ENCODE results near the gene KIAA1614. TPM values are rescaled to one million over a fixed set of nuclear protein-coding genes. Genes with fewer than 3 reads are reported as not detected.

Gene KIAA1614
- total RNA-seq, 1 experiment from 2014 or later: 3.3 TPM

DNA sequence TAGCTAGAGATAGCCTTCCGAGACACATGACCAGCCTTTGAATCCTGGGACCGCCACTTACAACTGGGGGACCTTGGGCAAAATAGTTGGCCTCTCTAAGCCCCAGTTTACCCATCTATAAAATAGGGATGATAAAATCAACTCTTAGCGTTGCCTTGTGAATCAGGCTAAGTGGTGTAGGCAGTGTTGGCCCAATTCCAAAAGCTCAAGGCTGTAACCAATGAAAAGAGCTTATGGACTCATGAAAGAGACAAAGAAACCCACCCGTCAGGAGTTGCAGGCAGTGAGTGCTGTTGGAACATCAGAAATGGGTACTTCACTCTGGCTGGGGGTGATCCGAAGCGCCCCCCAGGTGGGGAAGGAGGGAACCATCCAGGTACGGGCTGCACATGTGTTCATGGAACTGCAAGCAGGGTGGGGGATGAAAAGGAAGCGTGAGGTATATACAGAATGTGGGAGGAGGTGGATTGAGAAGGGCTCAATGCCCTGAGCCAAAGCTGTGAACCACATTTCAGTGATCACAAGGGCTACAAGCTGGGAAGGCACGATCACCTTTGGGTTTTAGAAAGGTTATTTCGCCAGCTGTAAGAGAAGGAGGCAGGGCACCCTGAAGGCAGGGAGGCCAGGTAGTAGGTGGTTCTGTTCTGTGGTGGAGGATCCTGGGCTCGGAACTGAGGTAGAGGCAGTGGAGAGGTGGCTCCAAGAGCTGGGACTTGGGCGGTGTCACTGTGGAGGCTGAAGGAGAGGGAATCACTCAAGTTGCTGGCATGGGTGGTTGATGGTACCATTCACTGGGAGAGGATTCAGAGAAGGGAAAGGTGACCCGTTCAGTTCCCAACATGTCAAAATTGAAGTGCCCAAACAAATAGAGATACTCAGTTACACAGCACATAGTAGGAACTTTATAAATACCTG lies 11.4 kb upstream of the KIAA1614 start (continued):
- TF ChIP-seq ZMAT4 (CRISPR knock-in tag; IDR thresholded peaks at IDR 0.05): no peak

GRCh38 chr1:180902541-180902940 lies 10.2 kb upstream of the KIAA1614 start:
- POLR2A ChIA-PET: interaction anchor here (0.9 kb wide), 1 partner anchor 177 kb away, joined by 3 read pairs; no protein-coding TSS in a partner anchor

GRCh38 chr1:180905927-180906326 lies 6.8 kb upstream of the KIAA1614 start:
- no peak for DNase-seq (ENCODE audit: low spot score)
- ChIA-PET CTCF (interaction anchor here (0.9 to 2.1 kb wide), 4 partner anchors 10 to 373 kb away, joined by 3 to 9 read pairs (median 3); no protein-coding TSS in a partner anchor), POLR2A (no interaction called here)
- no peak for ATAC-seq
- peaks cover 7% of the 10 kb centered on the region for H3K27me3 Mint-ChIP-seq (ENCODE audit: low read depth)
- no peak overlapping the region for H3K4me3 Mint-ChIP-seq
- no peaks in the 10 kb centered on the region for H3K9me3 Mint-ChIP-seq
- H3K4me1 Mint-ChIP-seq: peaks cover 18% of the 10 kb centered on the region
- no peaks in the 10 kb centered on the region for H3K36me3 Mint-ChIP-seq
- no peak overlapping the region for H3K27ac Mint-ChIP-seq
- no peak for TF ChIP-seq IRF2 (CRISPR knock-in tag; IDR thresholded peaks at IDR 0.05; ENCODE audit: borderline replicate concordance, low read depth)
- TF ChIP-seq, protein P1, sequence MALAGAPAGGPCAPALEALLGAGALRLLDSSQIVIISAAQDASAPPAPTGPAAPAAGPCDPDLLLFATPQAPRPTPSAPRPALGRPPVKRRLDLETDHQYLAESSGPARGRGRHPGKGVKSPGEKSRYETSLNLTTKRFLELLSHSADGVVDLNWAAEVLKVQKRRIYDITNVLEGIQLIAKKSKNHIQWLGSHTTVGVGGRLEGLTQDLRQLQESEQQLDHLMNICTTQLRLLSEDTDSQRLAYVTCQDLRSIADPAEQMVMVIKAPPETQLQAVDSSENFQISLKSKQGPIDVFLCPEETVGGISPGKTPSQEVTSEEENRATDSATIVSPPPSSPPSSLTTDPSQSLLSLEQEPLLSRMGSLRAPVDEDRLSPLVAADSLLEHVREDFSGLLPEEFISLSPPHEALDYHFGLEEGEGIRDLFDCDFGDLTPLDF (CRISPR knock-in tag; IDR thresholded peaks at IDR 0.05): no peak
- no peak for TF ChIP-seq ESRRA (CRISPR knock-in tag; IDR thresholded peaks at IDR 0.05; ENCODE audit: borderline replicate concordance)
- TF ChIP-seq, protein P2, sequence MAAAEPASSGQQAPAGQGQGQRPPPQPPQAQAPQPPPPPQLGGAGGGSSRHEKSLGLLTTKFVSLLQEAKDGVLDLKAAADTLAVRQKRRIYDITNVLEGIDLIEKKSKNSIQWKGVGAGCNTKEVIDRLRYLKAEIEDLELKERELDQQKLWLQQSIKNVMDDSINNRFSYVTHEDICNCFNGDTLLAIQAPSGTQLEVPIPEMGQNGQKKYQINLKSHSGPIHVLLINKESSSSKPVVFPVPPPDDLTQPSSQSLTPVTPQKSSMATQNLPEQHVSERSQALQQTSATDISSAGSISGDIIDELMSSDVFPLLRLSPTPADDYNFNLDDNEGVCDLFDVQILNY (CRISPR knock-in tag; IDR thresholded peaks at IDR 0.05): no peak
- TF ChIP-seq, protein P3, sequence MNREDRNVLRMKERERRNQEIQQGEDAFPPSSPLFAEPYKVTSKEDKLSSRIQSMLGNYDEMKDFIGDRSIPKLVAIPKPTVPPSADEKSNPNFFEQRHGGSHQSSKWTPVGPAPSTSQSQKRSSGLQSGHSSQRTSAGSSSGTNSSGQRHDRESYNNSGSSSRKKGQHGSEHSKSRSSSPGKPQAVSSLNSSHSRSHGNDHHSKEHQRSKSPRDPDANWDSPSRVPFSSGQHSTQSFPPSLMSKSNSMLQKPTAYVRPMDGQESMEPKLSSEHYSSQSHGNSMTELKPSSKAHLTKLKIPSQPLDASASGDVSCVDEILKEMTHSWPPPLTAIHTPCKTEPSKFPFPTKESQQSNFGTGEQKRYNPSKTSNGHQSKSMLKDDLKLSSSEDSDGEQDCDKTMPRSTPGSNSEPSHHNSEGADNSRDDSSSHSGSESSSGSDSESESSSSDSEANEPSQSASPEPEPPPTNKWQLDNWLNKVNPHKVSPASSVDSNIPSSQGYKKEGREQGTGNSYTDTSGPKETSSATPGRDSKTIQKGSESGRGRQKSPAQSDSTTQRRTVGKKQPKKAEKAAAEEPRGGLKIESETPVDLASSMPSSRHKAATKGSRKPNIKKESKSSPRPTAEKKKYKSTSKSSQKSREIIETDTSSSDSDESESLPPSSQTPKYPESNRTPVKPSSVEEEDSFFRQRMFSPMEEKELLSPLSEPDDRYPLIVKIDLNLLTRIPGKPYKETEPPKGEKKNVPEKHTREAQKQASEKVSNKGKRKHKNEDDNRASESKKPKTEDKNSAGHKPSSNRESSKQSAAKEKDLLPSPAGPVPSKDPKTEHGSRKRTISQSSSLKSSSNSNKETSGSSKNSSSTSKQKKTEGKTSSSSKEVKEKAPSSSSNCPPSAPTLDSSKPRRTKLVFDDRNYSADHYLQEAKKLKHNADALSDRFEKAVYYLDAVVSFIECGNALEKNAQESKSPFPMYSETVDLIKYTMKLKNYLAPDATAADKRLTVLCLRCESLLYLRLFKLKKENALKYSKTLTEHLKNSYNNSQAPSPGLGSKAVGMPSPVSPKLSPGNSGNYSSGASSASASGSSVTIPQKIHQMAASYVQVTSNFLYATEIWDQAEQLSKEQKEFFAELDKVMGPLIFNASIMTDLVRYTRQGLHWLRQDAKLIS (CRISPR knock-in tag; IDR thresholded peaks at IDR 0.05; ENCODE audit: borderline replicate concordance): no peak
- TF ChIP-seq, protein P4, sequence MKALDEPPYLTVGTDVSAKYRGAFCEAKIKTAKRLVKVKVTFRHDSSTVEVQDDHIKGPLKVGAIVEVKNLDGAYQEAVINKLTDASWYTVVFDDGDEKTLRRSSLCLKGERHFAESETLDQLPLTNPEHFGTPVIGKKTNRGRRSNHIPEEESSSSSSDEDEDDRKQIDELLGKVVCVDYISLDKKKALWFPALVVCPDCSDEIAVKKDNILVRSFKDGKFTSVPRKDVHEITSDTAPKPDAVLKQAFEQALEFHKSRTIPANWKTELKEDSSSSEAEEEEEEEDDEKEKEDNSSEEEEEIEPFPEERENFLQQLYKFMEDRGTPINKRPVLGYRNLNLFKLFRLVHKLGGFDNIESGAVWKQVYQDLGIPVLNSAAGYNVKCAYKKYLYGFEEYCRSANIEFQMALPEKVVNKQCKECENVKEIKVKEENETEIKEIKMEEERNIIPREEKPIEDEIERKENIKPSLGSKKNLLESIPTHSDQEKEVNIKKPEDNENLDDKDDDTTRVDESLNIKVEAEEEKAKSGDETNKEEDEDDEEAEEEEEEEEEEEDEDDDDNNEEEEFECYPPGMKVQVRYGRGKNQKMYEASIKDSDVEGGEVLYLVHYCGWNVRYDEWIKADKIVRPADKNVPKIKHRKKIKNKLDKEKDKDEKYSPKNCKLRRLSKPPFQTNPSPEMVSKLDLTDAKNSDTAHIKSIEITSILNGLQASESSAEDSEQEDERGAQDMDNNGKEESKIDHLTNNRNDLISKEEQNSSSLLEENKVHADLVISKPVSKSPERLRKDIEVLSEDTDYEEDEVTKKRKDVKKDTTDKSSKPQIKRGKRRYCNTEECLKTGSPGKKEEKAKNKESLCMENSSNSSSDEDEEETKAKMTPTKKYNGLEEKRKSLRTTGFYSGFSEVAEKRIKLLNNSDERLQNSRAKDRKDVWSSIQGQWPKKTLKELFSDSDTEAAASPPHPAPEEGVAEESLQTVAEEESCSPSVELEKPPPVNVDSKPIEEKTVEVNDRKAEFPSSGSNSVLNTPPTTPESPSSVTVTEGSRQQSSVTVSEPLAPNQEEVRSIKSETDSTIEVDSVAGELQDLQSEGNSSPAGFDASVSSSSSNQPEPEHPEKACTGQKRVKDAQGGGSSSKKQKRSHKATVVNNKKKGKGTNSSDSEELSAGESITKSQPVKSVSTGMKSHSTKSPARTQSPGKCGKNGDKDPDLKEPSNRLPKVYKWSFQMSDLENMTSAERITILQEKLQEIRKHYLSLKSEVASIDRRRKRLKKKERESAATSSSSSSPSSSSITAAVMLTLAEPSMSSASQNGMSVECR (CRISPR knock-in tag; IDR thresholded peaks at IDR 0.05; ENCODE audit: borderline replicate concordance): no peak

More at GRCh38 chr1:180902541-180902940, 10.2 kb upstream of the KIAA1614 start:
- no peaks in the 10 kb centered on the region for H3K9me3 Mint-ChIP-seq
- CTCF ChIA-PET: interaction anchor here (1.1 to 5.5 kb wide), 2 partner anchors 18 to 21 kb away, joined by 6 to 27 read pairs; no protein-coding TSS in a partner anchor
- DNase-seq (ENCODE audit: low spot score) (no peak), ATAC-seq (no peak)
- no peak for TF ChIP-seq RORB (CRISPR knock-in tag; IDR thresholded peaks at IDR 0.05)
- no peak for TF ChIP-seq SP1 (CRISPR knock-in tag; conservative IDR thresholded peaks at IDR 0.05)
- TF ChIP-seq, protein P5, sequence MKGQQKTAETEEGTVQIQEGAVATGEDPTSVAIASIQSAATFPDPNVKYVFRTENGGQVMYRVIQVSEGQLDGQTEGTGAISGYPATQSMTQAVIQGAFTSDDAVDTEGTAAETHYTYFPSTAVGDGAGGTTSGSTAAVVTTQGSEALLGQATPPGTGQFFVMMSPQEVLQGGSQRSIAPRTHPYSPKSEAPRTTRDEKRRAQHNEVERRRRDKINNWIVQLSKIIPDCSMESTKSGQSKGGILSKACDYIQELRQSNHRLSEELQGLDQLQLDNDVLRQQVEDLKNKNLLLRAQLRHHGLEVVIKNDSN (CRISPR knock-in tag; IDR thresholded peaks at IDR 0.05): no peak
- TF ChIP-seq SMAD4 (CRISPR knock-in tag; IDR thresholded peaks at IDR 0.05): no peak
- TF ChIP-seq GTF2I (CRISPR knock-in tag; conservative IDR thresholded peaks at IDR 0.05): no peak
- no peak for TF ChIP-seq TEAD1 (CRISPR knock-in tag; IDR thresholded peaks at IDR 0.05)
- no peak for TF ChIP-seq ZNF281 (CRISPR knock-in tag; IDR thresholded peaks at IDR 0.05)
- no peak for TF ChIP-seq ZNF121 (CRISPR knock-in tag; IDR thresholded peaks at IDR 0.05)
- peaks cover 23% of the 10 kb centered on the region for H3K4me1 Mint-ChIP-seq
- H3K27me3 Mint-ChIP-seq (ENCODE audit: low read depth): no peaks in the 10 kb centered on the region; the same call in 1 of the 2 replicates
- no peaks in the 10 kb centered on the region for H3K36me3 Mint-ChIP-seq
- no peak overlapping the region for H3K4me3 Mint-ChIP-seq
- H3K27ac Mint-ChIP-seq: no peak overlapping the region
